H1 (cell line): ENCODE results near the gene CDH9.

ENCODE experiments used
- CREB1 ChIP-seq: IDR thresholded peaks from 2 replicates; pipeline ENCODE4 v1.6.1; 2012; ENCODE audit warnings: inconsistent platforms
- CTBP2 ChIP-seq: IDR thresholded peaks from 2 replicates; pipeline ENCODE4 v1.7.0; 2011; ENCODE audit warnings: borderline replicate concordance, mild to moderate bottlenecking, moderate library complexity, mixed read lengths, low read length; ENCODE audit not compliant: insufficient read depth, insufficient read length
- EZH2 ChIP-seq: fragments of 200-600 bp; sonication (generic); IDR thresholded peaks from 2 replicates; pipeline ENCODE4 v1.7.1; 2012; ENCODE audit warnings: low read depth, mild to moderate bottlenecking, moderate library complexity, low read length, inconsistent platforms; ENCODE audit not compliant: severe bottlenecking
- FOSL1 ChIP-seq: IDR thresholded peaks from 2 replicates; pipeline ENCODE4 v1.6.1; 2011; ENCODE audit warnings: mild to moderate bottlenecking, low read depth, low read length, moderate library complexity; ENCODE audit not compliant: insufficient read depth
- HDAC6 ChIP-seq: IDR thresholded peaks from one replicate; pipeline ENCODE4 v1.7.1; 2012; ENCODE audit warnings: low read depth, mild to moderate bottlenecking, inconsistent platforms, low read length, moderate library complexity
- POLR2A ChIP-seq, 2 experiments: IDR thresholded peaks; 1 replicate in 1 of 2; 2 replicates in 1 of 2; pipeline ENCODE4 v1.6.1; 2011; ENCODE audit warnings: low read depth in 2 of 2, low read length in 2 of 2, mild to moderate bottlenecking in 2 of 2; ENCODE audit errors: control extremely low read depth in 1 of 2
- RAD21 ChIP-seq, 2 experiments: IDR thresholded peaks in 1 of 2; conservative IDR thresholded peaks in 1 of 2; 2 replicates each; pipeline ENCODE4 v1.6.1; 2011; ENCODE audit warnings: low read depth in 2 of 2, low read length in 2 of 2, improper control_type of control experiment in 1 of 2, inconsistent platforms in 1 of 2, mild to moderate bottlenecking in 1 of 2, moderate library complexity in 1 of 2
- RFX5 ChIP-seq: IDR thresholded peaks from 2 replicates; pipeline ENCODE4 v1.6.1; 2011; ENCODE audit warnings: low read depth, low read length, improper control_type of control experiment, borderline replicate concordance
- SAP30 ChIP-seq: fragments of 300-600 bp; sonication (generic); IDR thresholded peaks from 2 replicates; pipeline ENCODE4 v1.7.1; 2012; ENCODE audit warnings: low read length, moderate library complexity, mild to moderate bottlenecking, inconsistent platforms; ENCODE audit not compliant: insufficient read depth, insufficient replicate concordance
- TAF1 ChIP-seq: IDR thresholded peaks from 2 replicates; pipeline ENCODE4 v1.6.1; 2011; ENCODE audit warnings: mild to moderate bottlenecking, low read depth, low read length
- TCF12 ChIP-seq: IDR thresholded peaks from 2 replicates; pipeline ENCODE4 v1.6.1; 2011; ENCODE audit warnings: low read depth, mild to moderate bottlenecking, low read length
- ZNF274 ChIP-seq: IDR thresholded peaks from 2 replicates; pipeline ENCODE4 v1.7.0; 2012; ENCODE audit warnings: low read length, borderline replicate concordance; ENCODE audit errors: extremely low read depth
- TF ChIP-seq, protein P1 (sequence below), 3 experiments: IDR thresholded peaks; 1 replicate in 2 of 3; 2 replicates in 1 of 3; pipeline versions ENCODE4 v1.5.1 to v1.6.1; 2011; ENCODE audit warnings: low read length in 3 of 3, mild to moderate bottlenecking in 3 of 3, inconsistent platforms in 2 of 3, low read depth in 1 of 3, moderate library complexity in 1 of 3; ENCODE audit not compliant: insufficient read depth in 1 of 3; ENCODE audit errors: control extremely low read depth in 1 of 3
- TF ChIP-seq, protein P2 (sequence below): IDR thresholded peaks from 2 replicates; pipeline ENCODE4 v1.6.1; 2012; ENCODE audit warnings: inconsistent platforms

DNA sequence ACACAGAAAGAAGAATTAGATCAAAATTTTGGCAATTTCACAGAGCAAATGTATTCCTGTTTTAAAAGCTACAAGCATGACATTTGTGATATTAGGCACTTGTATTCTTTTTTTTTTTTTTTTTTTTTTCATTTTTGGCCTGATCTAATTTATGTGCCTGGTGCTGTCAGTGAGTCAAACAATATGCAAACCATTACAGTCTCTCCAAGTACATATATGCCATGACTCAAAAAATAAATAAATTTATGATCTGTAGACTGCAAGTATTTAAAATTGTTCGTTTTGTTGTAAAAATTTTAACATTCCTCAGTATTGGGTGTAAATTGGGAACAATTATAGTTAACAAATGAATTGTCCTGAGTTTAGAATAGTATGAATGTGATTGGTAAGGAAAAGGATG, 51.4 kb downstream of the CDH9 start:
- TF ChIP-seq POLR2A (IDR thresholded peaks at IDR 0.05; ENCODE audit: control extremely low read depth in 1 of 2, low read depth in 2 of 2, low read length in 2 of 2) (no peak), CREB1 (no peak), TAF1 (no peak), EZH2 (no peak), RFX5 (no peak), CTBP2 (no peak), TCF12 (no peak), RAD21 (IDR thresholded peaks at IDR 0.05 in 1 of 2, conservative IDR thresholded peaks at IDR 0.05 in 1 of 2; ENCODE audit: low read depth in 2 of 2, low read length in 2 of 2) (no peak), ZNF274 (no peak), SAP30 (no peak), HDAC6 (no peak), FOSL1 (no peak)
- TF ChIP-seq, protein P1, sequence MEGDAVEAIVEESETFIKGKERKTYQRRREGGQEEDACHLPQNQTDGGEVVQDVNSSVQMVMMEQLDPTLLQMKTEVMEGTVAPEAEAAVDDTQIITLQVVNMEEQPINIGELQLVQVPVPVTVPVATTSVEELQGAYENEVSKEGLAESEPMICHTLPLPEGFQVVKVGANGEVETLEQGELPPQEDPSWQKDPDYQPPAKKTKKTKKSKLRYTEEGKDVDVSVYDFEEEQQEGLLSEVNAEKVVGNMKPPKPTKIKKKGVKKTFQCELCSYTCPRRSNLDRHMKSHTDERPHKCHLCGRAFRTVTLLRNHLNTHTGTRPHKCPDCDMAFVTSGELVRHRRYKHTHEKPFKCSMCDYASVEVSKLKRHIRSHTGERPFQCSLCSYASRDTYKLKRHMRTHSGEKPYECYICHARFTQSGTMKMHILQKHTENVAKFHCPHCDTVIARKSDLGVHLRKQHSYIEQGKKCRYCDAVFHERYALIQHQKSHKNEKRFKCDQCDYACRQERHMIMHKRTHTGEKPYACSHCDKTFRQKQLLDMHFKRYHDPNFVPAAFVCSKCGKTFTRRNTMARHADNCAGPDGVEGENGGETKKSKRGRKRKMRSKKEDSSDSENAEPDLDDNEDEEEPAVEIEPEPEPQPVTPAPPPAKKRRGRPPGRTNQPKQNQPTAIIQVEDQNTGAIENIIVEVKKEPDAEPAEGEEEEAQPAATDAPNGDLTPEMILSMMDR (IDR thresholded peaks at IDR 0.05; ENCODE audit: control extremely low read depth in 1 of 3, insufficient read depth in 1 of 3, low read depth in 1 of 3, low read length in 3 of 3) = no peak
- TF ChIP-seq, protein P2, sequence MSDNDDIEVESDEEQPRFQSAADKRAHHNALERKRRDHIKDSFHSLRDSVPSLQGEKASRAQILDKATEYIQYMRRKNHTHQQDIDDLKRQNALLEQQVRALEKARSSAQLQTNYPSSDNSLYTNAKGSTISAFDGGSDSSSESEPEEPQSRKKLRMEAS = no peak
